T-helper 1 cell treated with Interleukin-12 subunit alpha and Interleukin-12 subunit beta and Interleukin-4 antibody, amounts not matched to agents 30 ng/mL and 1 ng/mL, for 36 hours (primary cell): ENCODE results near the gene C17orf114.

Source experiments
- intact Hi-C: fragments of 100-400 bp; cut with micrococcal nuclease; formaldehyde crosslinking; loops from one replicate; pipeline ENCODE4 v1.15.1; 2024

C17orf114 gene

DNA sequence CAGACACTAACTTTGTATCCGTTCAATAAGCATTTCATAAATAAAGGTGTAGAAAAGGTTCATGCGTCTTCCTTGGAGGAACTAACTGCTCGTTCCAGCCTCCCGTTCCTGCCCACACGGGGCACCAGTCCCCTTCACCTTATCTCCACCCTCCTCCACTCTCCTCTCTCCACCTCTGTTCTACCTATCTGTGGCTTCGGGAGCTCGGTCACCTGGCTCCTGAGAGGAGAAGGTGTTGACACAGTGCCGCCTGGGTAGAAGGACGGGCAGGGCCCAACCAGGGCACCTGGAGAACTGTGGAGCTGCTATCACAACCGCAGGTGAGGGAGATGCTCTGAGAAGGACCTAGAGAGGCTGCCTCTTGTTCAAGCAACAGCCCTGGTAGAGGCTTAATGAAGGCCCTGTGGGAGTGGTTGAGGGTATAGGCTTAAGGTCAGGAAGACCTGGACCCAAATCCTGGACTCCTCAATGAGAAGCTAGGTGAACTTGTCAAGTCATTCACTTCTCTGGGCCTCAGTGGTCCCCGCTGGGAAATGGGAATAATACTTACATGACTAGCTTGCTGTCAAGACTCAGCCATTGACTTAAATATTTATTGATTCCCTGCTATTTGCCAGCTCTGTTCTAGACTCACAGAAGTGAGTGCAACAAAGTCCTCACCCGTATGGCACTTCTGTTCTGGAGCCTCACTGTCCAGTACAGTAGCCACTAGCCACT lies 21.4 kb upstream of the C17orf114 start:
- intact Hi-C loops = no loop called here

DNA sequence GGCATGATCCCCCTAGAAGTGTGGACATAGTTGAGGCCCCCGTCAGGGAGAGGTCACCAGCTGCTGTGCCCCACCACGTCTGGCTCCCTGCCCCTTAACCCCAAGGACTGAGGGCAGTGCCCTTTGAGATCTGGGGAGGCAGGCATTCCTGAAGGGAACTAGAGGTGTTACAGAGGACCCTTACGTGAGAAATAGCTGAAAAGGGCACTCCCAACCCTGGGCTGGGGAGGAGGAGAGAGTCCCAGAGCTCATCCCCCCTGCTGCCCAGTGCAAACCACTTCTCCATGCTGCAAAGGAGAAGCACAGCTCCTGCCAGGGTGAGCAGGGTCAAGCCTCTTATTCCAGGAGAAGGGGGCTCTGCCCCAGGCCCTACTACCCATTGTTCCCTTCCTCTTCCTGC lies 20.7 kb upstream of the C17orf114 start:
- intact Hi-C loops = no loop called here

DNA sequence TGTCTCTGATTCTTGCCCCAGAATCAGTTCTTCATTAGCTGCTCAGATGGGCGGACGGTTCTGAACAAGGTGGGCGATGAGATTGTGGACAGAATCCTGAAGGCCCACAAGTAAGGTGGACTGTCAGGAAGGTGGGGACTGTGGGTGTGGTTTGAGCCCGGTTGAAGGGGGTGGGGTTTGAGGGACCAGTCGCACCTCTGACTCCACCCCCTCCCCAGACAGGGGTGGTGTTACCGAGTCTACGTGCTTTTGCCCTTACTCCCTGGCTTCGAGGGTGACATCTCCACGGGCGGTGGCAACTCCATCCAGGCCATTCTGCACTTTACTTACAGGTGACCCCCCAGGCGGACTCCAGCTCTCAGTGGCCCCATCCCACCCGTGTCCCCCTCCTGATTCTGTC lies 16.1 kb upstream of the C17orf114 start:
- intact Hi-C loops = no loop called here

DNA sequence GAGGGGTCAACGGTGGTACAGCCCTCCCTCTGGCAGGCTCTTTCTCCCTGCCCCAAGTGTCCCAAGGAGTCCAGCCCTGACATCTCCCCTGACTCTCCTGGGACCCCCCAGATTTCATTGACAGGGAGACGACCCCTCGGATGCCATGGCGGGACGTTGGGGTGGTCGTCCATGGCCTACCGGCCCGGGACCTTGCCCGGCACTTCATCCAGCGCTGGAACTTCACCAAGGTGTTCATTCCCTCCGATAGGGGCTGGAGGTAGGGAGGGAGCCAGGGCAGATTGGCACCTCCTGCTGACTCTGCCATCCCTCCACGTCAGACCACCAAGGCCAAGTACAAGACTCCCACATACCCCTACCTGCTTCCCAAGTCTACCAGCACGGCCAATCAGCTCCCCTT lies 14.7 kb upstream of the C17orf114 start:
- intact Hi-C loops = no loop called here

DNA sequence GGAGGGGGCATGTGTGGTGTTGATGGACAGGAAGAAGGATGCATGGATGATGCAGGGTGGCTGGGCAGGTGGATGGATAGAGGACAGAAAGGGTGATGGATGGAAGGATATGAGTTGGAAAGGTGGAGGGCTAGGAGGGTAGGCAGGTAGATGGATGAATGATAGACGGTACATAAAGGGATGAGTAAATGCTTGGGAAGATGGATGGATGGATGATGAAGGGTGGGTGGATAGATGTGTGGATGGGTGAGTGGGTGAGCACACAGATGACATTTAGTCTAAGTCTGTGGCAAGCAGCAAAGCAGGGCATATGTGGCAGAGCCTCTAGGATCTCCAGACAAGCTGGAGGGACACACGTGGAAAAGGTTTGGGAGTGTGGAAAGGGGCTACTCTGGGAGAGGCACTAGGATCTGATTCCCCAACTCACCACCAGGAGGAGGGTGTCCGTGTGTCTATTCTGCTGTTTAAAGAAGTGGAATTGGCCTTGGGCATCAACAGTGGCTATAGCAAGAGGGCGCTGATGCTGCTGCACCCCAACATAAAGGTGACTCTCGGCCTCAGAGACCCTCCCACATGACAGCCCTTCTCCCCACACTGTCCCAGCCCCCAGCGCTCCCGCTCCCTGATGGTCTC lies 13.0 kb upstream of the C17orf114 start:
- intact Hi-C loops = no loop called here

DNA sequence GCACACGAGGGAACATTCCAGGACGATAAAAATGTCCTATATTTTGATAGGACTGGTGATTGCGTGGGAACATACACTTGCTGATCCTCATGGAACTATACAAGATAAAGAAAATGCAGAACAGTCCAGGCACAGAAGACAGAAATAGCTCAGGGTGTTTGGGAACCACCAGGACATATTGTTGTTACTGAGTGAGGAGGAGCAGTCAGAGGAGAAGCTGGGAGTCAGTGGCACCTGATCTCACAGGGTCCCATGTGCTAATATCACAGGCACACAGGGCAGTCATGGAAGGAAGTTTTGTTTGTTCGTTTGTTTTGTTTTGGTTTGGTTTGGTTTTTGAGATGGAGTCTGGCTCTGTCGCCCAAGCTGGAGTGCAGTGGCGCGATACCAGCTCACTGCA lies 10.6 kb upstream of the C17orf114 start:
- intact Hi-C loops = no loop called here

DNA sequence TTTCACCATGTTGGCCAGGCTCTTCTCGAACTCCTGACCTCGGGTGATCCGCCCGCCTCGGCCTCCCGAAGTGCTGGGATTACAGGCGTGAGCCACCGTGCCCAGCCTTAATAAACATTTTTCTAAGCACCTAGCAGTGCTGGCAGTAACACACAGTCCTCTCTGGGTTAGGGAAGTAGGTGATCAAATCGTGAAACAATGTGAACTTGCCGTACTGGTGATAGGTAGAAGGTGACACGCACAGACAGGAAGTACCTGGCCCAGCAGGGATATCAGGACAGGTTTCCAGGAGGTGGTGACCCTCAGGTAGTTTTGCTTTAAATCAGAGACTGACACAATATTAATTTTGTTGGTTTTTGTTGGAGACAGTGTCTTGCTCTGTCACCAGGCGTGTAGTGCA lies 9.3 kb upstream of the C17orf114 start:
- intact Hi-C loops = no loop called here

DNA sequence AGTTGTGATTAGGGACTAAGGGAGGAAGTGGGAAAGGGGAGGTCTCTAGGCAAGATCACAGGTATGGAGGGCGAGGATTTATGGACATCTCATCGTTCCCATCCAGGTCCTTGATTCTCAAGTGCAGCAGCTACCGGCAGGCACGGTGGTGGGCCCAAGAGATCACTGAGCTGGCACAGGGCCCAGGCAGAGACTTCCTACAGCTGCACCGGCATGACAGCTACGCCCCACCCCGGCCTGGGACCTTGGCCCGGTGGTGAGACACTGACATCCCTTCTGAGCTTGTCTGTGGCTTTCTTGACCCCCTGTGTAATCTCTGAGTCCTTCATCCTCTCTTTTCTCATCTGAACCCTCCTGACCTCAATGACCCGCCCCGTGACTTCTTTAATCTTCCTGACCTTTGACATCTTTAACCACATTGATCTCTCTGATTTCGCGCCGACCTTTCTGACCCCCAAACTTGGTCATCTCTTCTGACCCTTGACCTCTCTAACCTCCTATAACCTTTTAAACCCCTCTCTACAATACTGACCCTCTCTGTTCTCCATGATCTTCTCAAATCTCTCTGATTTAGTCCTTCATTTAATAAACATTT lies 8.7 kb upstream of the C17orf114 start:
- intact Hi-C loops = no loop called here

DNA sequence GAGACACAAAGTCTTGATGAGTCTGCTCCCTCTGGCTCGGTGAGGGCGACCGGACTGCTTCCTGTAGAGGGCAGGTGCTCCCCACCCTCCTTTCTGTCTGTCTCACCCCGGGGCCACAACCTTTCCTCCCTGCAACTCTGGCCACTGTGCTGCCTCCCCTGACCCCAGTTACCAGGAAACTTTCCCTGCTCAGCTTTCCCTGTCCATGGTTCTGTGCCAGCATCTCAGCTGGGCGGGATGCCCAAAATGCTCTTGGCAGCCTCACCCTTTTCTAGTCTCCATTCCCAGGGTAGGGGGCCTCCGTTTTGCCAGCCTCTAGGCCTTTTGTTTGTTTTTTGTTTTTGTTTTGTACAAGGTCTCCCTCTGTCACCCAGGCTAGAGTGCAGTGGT lies 6.2 kb upstream of the C17orf114 start:
- intact Hi-C loops = no loop called here

DNA sequence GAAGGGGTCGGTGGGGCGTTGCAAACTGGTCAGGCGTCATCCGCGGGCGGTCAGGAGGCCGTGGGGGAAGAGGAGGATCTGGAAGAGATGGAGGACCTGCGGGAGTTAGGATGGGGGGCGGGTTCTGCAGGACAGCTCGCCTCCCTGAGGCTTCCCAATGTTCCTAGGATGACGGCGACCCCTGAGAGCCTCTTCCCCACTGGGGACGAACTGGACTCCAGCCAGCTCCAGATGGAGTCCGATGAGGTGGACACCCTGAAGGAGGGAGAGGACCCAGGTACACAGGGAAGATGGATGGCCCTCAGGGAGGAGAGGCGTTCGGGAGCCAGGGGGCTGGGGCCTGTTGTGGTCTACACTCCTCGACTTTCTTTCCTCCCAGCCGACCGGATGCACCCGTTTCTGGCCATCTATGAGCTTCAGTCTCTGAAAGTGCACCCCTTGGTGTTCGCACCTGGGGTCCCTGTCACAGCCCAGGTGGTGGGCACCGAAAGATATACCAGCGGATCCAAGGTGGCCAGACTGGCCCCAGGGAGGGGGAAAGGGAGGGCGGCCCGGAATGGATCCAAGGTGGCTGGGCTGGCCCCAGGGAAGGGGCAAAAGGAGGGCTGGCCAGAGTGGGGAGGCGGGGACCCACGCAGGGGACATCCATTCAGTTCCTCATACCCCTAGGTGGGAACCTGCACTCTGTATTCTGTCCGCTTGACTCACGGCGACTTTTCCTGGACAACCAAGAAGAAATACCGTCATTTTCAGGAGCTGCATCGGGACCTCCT lies 5.7 kb upstream of the C17orf114 start:
- intact Hi-C loops = loop anchor here (1.0 to 2.0 kb wide), 4 partner anchors 11 to 97 kb away; partner anchors contain the start of genes ARRB2, MINK1 and PSMB6

DNA sequence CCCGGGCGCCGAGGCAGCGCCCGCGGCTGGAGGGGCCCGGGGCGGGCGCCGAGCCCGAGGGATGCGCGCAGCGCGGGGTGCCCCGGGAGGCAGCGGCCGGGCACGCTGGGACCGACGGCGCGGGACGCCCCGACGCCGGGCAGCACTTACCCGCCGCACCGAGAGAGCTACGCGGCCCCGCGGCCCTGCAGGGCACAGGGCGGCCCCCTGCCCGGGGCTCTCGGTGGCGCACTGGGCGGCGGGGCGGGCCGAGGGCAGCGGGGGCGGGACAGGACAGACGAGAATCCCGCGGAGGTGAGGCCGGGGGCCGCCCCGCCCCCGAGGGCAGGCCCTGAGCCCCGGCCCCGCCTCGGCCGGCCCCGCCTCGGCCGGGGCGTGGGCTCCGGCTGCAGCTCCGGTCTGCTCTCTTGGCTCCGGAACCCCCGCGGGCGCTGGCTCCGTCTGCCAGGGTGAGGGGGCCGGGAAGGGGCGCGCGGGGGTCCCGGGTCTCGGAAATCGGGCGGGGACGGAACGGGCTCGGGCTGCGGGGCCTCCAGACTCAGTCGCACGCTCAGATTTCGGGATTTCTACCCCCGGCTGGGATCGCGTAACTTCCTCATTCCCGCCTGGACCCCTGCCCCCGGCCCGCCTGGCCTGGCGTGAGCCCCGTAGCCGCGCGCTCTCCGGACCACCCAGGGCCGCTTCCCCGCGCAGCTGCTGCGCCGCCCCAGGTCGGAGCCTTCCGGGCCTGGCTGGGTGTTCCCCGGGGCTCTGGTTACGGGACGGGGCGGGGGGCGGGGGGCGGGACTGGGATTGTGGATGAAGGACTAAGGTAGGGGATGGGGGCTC lies 4.9 kb upstream of the C17orf114 start, which contains the start of gene PLD2:
TSS of gene PLD2 (plus strand) at position 376 of the 828 bp plus-strand sequence. CDS start 621 bp downstream, outside the sequence.
- intact Hi-C loops = loop anchor here (1.0 to 2.0 kb wide), 4 partner anchors 11 to 97 kb away; partner anchors contain the start of genes ARRB2, MINK1 and PSMB6

DNA sequence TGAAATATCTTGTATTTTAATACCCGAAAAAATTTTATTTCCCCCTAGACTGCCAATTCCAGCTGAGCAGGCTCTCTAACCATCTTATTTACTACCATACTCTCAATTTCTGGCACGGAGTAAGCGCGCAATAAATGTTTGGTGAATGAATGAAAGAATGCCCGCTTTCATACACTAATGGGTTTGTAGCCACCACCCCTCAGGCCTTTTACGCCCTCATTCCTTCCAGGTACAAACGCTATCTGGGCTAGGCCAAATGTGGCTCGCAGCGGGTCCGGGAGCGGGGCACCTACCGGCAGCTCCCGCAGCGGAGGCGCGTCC lies 4.3 kb upstream of the C17orf114 start:
- intact Hi-C loops = loop anchor here (2.0 kb wide), 1 partner anchor 16 kb away; no protein-coding TSS in a partner anchor

DNA sequence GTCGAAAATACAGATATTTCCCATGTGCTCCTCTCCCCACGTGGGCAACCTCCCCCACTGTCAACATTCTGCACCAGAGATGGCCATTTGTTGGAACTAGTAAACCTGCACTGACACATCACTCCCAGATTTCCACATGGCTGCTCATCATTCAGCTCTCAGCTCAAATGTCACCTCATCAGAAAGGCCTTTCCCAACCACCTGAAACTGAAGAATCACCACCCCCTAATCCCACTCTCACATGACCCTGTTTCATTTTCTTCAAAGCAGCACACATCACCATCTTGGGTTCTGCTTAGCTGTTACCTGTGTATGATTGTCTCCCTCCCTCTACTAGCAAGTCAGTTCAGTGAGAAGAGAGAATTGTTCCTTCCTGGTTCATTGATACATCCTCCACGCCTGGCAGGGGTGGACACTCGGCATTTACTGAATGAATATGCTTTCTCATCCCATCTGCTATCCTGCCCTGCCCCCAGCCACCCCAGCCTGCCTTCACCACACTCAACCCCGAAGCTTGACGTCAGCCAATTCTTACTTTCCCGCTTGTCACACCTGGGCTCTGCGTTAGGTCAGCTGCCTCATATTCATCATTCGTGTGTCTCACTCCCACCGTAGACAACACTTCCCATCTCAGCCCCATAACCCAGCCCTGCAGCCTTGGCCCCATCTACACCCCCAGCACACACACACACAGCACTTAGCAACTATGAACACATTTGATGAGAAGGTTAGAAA lies 1.5 kb downstream of the C17orf114 start:
- intact Hi-C loops = no loop called here

DNA sequence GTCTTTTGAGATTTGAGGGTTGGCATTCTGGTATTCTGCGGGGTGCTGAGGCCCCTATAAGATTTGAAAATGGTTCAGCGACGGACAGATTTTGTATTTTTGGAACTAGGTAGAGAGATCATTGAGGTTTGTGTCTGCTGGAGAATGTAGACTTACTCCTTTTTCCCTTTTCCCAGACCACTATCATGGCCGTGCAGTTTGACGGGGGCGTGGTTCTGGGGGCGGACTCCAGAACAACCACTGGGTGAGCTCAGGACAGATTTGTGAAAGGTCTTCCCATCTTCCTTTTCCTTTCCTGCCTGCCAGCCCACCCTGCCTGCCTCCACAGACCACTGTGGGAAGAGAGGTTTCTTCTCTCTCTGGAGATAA lies 5.6 kb downstream of the C17orf114 start:
- intact Hi-C loops = loop anchor here (1.0 to 10.0 kb wide), 8 partner anchors 11 to 1162 kb away; partner anchors contain the start of genes ARRB2, CHRNE, CTNS and CYB5D2

DNA sequence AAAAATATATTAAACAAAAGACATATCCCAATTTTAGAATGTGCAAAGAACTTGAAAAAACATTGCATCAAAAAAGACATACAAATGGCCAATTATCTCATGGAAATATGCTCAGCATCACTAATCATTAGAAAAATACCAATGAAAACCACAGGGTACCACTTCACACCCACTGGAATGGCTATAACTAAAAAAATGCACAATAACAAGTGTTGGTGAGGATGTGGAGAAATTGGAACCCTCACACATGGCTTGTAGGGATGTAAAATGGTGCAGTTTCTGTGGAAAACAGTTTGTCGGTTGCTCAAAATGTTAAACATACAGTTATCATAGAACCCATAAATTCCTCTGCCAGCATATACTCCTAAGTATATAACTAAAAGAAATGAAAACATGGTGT lies 7.0 kb downstream of the C17orf114 start:
- intact Hi-C loops = loop anchor here (5.0 to 10.0 kb wide), 3 partner anchors 428 to 1160 kb away; partner anchors contain the start of genes CTNS, CYB5D2, SHPK and UBE2G1

DNA sequence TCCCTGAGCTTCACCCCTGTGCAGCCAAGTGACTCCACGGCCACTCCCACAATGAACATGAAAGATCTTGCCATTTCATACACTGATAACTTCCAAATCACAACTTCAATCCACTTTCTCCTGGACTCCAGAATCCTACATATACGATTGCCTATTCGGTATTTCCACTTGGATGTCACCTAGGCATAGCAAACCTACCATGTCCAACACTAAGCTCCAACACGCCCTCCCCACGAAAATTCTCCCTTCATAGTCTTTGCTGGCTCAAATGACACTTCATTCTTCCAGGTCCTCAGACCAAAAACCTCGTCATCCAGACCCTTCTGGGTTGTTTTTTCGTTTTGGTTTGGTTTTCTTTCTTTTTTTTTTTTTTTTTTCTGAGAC lies 11.4 kb downstream of the C17orf114 start:
- intact Hi-C loops = loop anchor here (1.0 to 10.0 kb wide), 7 partner anchors 16 to 1156 kb away; partner anchors contain the start of genes ARRB2, CTNS, MED11 and MINK1

DNA sequence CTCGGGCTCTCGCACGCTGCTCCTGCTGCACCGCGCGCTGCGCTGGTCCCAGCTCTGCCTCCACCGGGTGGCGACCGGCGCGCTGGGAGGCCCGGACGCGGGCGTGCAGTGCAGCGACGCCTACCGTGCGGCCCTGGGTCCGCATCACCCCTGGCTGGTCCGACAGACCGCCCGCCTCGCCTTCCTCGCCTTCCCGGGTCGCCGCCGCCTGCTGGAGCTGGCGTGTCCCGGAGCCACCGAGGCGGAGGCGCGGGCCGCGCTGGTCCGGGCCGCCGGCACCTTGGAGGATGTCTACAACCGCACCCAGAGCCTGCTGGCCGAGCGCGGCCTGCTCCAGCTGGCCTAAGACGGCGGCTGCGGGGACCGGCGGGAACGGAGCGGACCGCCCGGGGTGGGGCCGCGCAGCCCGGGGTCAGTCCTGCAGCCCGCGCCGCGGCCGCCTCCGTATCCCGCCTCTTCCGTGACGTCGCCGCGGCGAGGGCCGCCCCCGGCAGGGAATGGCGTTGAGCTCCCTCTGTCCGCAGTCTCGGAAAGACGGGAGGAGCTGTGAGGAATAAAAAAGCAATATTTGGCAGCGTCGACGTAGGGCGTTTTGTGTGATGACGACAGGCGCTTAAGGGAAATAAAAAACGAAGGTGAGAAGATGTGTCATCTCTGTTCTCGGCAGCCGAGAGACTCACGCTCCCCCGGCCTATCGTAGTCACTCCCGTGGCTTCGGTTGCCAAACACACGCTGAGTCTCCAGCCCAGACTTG lies 12.0 kb downstream of the C17orf114 start:
- intact Hi-C loops = loop anchor here (1.0 to 10.0 kb wide), 8 partner anchors 17 to 1155 kb away; partner anchors contain the start of genes ARRB2, CTNS, MED11 and MINK1

DNA sequence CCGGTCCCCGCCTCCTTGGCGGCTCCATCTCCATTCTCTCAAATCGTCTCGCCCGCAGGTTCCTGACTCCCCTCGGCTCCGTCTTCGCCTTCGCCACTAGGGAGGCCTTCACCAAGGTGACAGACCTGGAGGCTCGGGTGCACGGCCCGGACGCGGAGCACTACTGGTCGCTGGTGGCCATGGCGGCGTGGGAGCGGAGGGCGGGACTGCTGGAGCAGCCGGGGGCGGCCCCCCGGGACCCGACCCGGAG lies 12.5 kb downstream of the C17orf114 start:
- intact Hi-C loops = loop anchor here (5.0 kb wide), 1 partner anchor 152 kb away; no protein-coding TSS in a partner anchor
